Neuronal stem cell (in vitro differentiated cells): ENCODE data around the gene RPL37A.
A peak's percentile ranks its signal among the peaks of the same experiment; 100 is the strongest.

ENCODE experiments used
- DNase-seq: peaks from one replicate; pipeline ENCODE4 v3.0.0-alpha.2; 2013; ENCODE audit warnings: low spot score
- H2AFZ ChIP-seq: one replicate; pipeline ENCODE4 v1.6.1; 2013; ENCODE audit warnings: mild to moderate bottlenecking, low read length, inconsistent platforms
- H2AK5ac ChIP-seq: 2 replicates; pipeline ENCODE4 v1.6.1; 2013; ENCODE audit warnings: low read depth, mild to moderate bottlenecking, inconsistent platforms, low read length, moderate library complexity, mixed read lengths
- H2BK120ac ChIP-seq: 2 replicates; pipeline ENCODE4 v1.6.1; 2013; ENCODE audit warnings: low read depth, mild to moderate bottlenecking, inconsistent platforms, low read length, moderate library complexity, mixed read lengths
- H2BK12ac ChIP-seq: one replicate; pipeline ENCODE4 v1.6.1; 2013; ENCODE audit warnings: low read length, inconsistent platforms
- H2BK15ac ChIP-seq: 2 replicates; pipeline ENCODE4 v1.6.1; 2013; ENCODE audit warnings: mild to moderate bottlenecking, low read length, inconsistent platforms, mixed read lengths
- H2BK5ac ChIP-seq: one replicate; pipeline ENCODE4 v1.6.1; 2013; ENCODE audit warnings: inconsistent platforms, mild to moderate bottlenecking, low read length, moderate library complexity
- H3K14ac ChIP-seq: one replicate; pipeline ENCODE4 v1.6.1; 2013; ENCODE audit warnings: low read length, inconsistent platforms
- H3K18ac ChIP-seq: 2 replicates; pipeline ENCODE4 v1.6.1; 2013; ENCODE audit warnings: low read length, inconsistent platforms
- H3K23ac ChIP-seq: 2 replicates; pipeline ENCODE4 v1.6.1; 2013; ENCODE audit warnings: low read depth, mild to moderate bottlenecking, mixed read lengths, low read length, inconsistent platforms; ENCODE audit not compliant: poor library complexity
- H3K27ac ChIP-seq: replicated peaks from 3 replicates; pipeline ENCODE4 v1.5.1; 2013; ENCODE audit warnings: low read length, inconsistent platforms
- H3K27me3 ChIP-seq, 3 experiments: 2 replicates each; pipeline ENCODE4 v1.6.1; 2013; ENCODE audit warnings: low read length in 3 of 3, mild to moderate bottlenecking in 2 of 3, inconsistent platforms in 1 of 3, low read depth in 1 of 3, mixed read lengths in 1 of 3, moderate library complexity in 1 of 3; ENCODE audit not compliant: control insufficient read depth in 3 of 3, insufficient read depth in 3 of 3
- H3K36me3 ChIP-seq, 2 donors: replicated peaks in 1 of 2; 2 replicates each; pipeline ENCODE4 v1.6.1; 2013; ENCODE audit warnings: low read length in 2 of 2; ENCODE audit not compliant: control insufficient read depth in 2 of 2, insufficient read depth in 2 of 2
- H3K4ac ChIP-seq: 2 replicates; pipeline ENCODE4 v1.6.1; 2013; ENCODE audit warnings: inconsistent platforms, mild to moderate bottlenecking, low read length, moderate library complexity
- H3K4me1 ChIP-seq, 2 donors: 1 replicate in 1 of 2; 2 replicates in 1 of 2; pipeline ENCODE4 v1.6.1; 2013; ENCODE audit warnings: low read length in 2 of 2, low read depth in 1 of 2; ENCODE audit not compliant: control insufficient read depth in 2 of 2, insufficient read depth in 1 of 2
- H3K4me2 ChIP-seq: one replicate; pipeline ENCODE4 v1.6.1; 2013; ENCODE audit warnings: mild to moderate bottlenecking, low read length, inconsistent platforms; ENCODE audit not compliant: insufficient read depth, poor library complexity, severe bottlenecking
- H3K4me3 ChIP-seq, 2 donors: 2 replicates each; pipeline ENCODE4 v1.5.1; 2013; ENCODE audit warnings: low read length in 2 of 2, mild to moderate bottlenecking in 2 of 2, inconsistent platforms in 1 of 2, moderate library complexity in 1 of 2
- H3K79me1 ChIP-seq: one replicate; pipeline ENCODE4 v1.6.1; 2013; ENCODE audit warnings: low read depth, mild to moderate bottlenecking, inconsistent platforms, low read length, moderate library complexity
- H3K9ac ChIP-seq: one replicate; pipeline ENCODE4 v1.6.1; 2013; ENCODE audit warnings: mild to moderate bottlenecking, low read depth, low read length, inconsistent platforms; ENCODE audit not compliant: poor library complexity
- H3K9me3 ChIP-seq, 2 donors: replicated peaks in 1 of 2; 2 replicates each; pipeline versions ENCODE3 to v1.6.1; 2013; ENCODE audit warnings: low read length in 2 of 2, mild to moderate bottlenecking in 2 of 2, inconsistent platforms in 1 of 2, low read depth in 1 of 2, mixed read lengths in 1 of 2, moderate library complexity in 1 of 2; ENCODE audit not compliant: control insufficient read depth in 2 of 2, insufficient read depth in 1 of 2
- H4K8ac ChIP-seq: one replicate; pipeline ENCODE4 v1.6.1; 2013; ENCODE audit warnings: low read depth, mild to moderate bottlenecking, inconsistent platforms, low read length, moderate library complexity
- H4K91ac ChIP-seq: one replicate; pipeline ENCODE4 v1.6.1; 2013; ENCODE audit warnings: low read length, low read depth, mild to moderate bottlenecking, inconsistent platforms; ENCODE audit not compliant: poor library complexity
- WGBS, 2 donors: extraction: QIAGEN DNeasy Blood & Tissue Kit; methylation state at CpG; one replicate each; pipeline ENCODE4 v1.1.7; 2013; ENCODE audit warnings: missing lambda C conversion rate in 2 of 2, mixed read lengths in 1 of 2; ENCODE audit not compliant: insufficient read length in 2 of 2, insufficient replicate concordance in 1 of 2; ENCODE audit errors: extremely low coverage in 2 of 2; 5-methylcytosine and 5-hydroxymethylcytosine counted together

Gene RPL37A

DNA sequence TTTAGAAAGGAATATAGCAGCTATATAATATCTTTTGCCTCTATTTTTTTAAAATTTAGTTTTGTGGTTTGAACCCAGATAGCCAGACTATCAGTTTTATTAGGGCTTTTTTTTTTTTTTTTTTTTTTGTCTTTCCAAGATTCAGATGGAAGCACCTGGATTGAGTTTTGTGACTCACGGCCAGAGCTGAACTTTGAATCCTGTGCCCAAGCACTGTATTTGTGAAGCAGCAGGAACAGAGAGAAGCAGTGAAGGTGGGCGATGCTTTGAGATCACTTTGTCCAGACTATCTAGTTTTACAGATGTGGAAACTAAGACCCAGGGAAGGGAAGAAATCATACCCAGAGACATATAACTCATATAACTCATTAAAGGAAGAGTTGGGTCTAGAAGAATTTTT is 33.9 kb downstream of the RPL37A start:
- Histone ChIP-seq H3K27me3 (peaks cover 0 to 2% (median 0%) of the 10 kb centered on the region in 3 experiments), H2AK5ac (no peak overlapping the region), H2BK12ac (no peak overlapping the region), H3K4me3 (no peak overlapping the region), H2BK5ac (no peak overlapping the region), H3K4ac (no peak overlapping the region), H3K27ac (no peak overlapping the region), H3K4me2 (no peak overlapping the region), H3K9me3 (peaks cover 0 to 4% of the 10 kb centered on the region in 2 donors), H3K36me3 (peaks cover 0 to 6% of the 10 kb centered on the region in 2 donors), H3K9ac (no peak overlapping the region), H3K79me1 (no peaks in the 10 kb centered on the region), H2BK120ac (no peak overlapping the region), H3K4me1 (peaks cover 11 to 21% of the 10 kb centered on the region in 2 donors), H3K23ac (no peak overlapping the region), H4K91ac (no peak overlapping the region), H2AFZ (no peak overlapping the region), H4K8ac (no peak overlapping the region), H3K18ac (no peak overlapping the region), H3K14ac (no peak overlapping the region), H2BK15ac (no peak overlapping the region)
- WGBS, 2 donors: no CpG with 5 or more reads among the region's 2 CpGs
- no peak for DNase-seq

DNA sequence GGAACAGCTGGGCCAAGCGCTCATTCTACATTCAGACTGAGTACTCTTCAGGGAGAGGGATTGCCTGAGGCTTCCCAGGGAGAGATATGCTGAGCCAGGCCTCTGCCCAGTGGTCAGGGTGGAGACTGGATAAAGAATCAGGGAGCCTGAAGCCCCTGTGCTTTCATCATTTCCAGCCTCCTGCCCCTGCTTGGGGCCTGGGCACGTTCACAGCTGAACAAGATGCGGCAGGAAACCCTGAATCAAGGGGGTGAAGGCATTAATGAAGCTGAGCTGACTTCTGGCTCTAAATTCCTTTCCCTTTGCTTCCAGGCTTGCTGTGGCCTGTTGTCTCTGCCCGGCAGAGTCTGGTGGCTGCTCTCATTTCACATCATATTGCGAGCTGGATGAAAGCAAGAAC is 35.0 kb downstream of the RPL37A start:
- no peak overlapping the region for H2AK5ac ChIP-seq

DNA sequence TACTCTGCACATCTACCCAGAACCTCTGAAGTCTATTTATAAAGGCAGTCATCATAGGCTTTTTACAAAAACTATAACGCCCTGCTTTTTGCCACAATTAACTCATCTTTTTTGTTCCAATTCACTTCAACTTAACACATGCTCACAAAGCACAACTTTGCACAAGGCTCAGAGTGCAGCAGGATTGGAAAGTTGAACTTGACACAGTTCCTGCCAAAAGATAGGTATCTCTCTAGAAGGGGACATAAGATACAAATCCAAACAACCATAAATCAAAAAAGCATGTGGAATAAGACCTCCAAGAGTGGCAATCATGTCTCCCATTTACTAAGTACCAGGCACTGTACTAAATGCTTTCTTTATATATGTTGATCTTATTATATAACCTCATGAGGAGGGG is 36.2 kb downstream of the RPL37A start:
- H2AK5ac ChIP-seq: no peak overlapping the region
- no peak overlapping the region for H2BK120ac ChIP-seq
- H4K91ac ChIP-seq: no peak overlapping the region
- no peak overlapping the region for H3K4me3 ChIP-seq
- no peak overlapping the region for H3K4me2 ChIP-seq
- H3K4me1 ChIP-seq: peaks cover 11 to 21% of the 10 kb centered on the region in 2 donors
- H2BK5ac ChIP-seq: no peak overlapping the region
- no peak for DNase-seq
- H3K27ac ChIP-seq: no peak overlapping the region
- H3K79me1 ChIP-seq: no peaks in the 10 kb centered on the region
- no CpG with 5 or more reads among the region's 1 CpG for WGBS, 2 donors
- peaks cover 0 to 5% of the 10 kb centered on the region in 2 donors for H3K9me3 ChIP-seq
- H3K23ac ChIP-seq: no peak overlapping the region
- no peak overlapping the region for H3K9ac ChIP-seq
- H3K18ac ChIP-seq: no peak overlapping the region
- no peak overlapping the region for H3K14ac ChIP-seq
- H3K36me3 ChIP-seq: peaks cover 0 to 7% of the 10 kb centered on the region in 2 donors
- no peak overlapping the region for H3K4ac ChIP-seq
- no peak overlapping the region for H2BK12ac ChIP-seq
- no peak overlapping the region for H2AFZ ChIP-seq
- no peak overlapping the region for H2BK15ac ChIP-seq
- peaks cover 0 to 2% (median 0%) of the 10 kb centered on the region in 3 experiments for H3K27me3 ChIP-seq
- H4K8ac ChIP-seq: no peak overlapping the region

More for the DNA sequence above, 35.0 kb downstream of the RPL37A start:
- WGBS, 2 donors: no CpG with 5 or more reads among the region's 5 CpGs
- Histone ChIP-seq H3K18ac (no peak overlapping the region), H3K27me3 (peaks cover 0 to 2% (median 0%) of the 10 kb centered on the region in 3 experiments), H3K36me3 (peaks cover 0 to 7% of the 10 kb centered on the region in 2 donors), H3K4me1 (peaks cover 11 to 21% of the 10 kb centered on the region in 2 donors), H3K27ac (no peak overlapping the region), H3K14ac (no peak overlapping the region), H3K23ac (no peak overlapping the region), H3K79me1 (no peaks in the 10 kb centered on the region), H3K4ac (no peak overlapping the region), H3K9ac (no peak overlapping the region), H3K9me3 (peaks cover 0 to 4% of the 10 kb centered on the region in 2 donors), H2BK15ac (no peak overlapping the region), H3K4me2 (no peak overlapping the region), H4K91ac (no peak overlapping the region), H2BK5ac (no peak overlapping the region), H4K8ac (no peak overlapping the region), H2BK120ac (no peak overlapping the region), H2AFZ (peak overlapping the region; percentile 78), H2BK12ac (no peak overlapping the region), H3K4me3 (no peak overlapping the region)
- no peak for DNase-seq

DNA sequence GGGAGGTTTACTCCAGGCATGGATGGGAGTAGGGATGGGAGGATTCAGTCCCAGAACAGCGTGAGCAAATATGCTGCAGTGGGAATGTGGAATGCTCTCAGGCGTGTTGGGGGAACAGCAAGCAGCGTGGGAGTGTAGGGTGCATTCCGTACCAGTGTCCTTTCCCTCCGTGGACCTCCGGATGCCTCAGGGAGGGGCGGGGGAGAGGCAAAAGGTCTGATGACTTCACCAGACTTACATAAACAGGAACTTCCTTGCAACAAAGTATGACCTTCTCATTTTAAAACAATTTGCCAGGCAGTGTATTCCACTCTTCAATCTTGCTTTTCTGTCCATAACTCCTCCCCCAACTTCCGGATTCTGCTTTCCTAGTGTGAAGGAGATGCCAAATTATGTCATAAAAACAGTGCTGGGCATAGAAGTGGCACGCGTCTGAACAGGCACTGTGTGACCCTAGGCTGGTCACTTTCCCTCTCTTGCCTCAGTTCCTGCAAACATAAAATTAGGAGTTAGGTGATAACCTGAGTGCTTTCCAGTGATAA is 36.9 kb downstream of the RPL37A start:
- DNase-seq: no peak
- no CpG with 5 or more reads among the region's 10 CpGs for WGBS, 2 donors

More for the DNA sequence above, 36.9 kb downstream of the RPL37A start:
- H3K79me1 ChIP-seq: no peaks in the 10 kb centered on the region
- no peak overlapping the region for H3K14ac ChIP-seq
- no peak overlapping the region for H2AFZ ChIP-seq
- no peak overlapping the region for H2AK5ac ChIP-seq
- H3K4me3 ChIP-seq: no peak overlapping the region
- no peak overlapping the region for H2BK12ac ChIP-seq
- no peak overlapping the region for H2BK5ac ChIP-seq
- peaks cover 0 to 2% (median 0%) of the 10 kb centered on the region in 3 experiments for H3K27me3 ChIP-seq
- H3K4me2 ChIP-seq: no peak overlapping the region
- peaks cover 11 to 21% of the 10 kb centered on the region in 2 donors for H3K4me1 ChIP-seq
- H3K4ac ChIP-seq: no peak overlapping the region
- H3K9ac ChIP-seq: peak overlapping the region; percentile 55
- no peak overlapping the region for H3K27ac ChIP-seq
- peaks cover 0 to 5% of the 10 kb centered on the region in 2 donors for H3K9me3 ChIP-seq
- no peak overlapping the region for H4K8ac ChIP-seq
- H4K91ac ChIP-seq: no peak overlapping the region
- no peak overlapping the region for H2BK15ac ChIP-seq
- no peak overlapping the region for H3K18ac ChIP-seq
- H3K36me3 ChIP-seq: peaks cover 0 to 10% of the 10 kb centered on the region in 2 donors
- no peak overlapping the region for H3K23ac ChIP-seq
- no peak overlapping the region for H2BK120ac ChIP-seq
